AG04450 (cell line): ENCODE data around the gene SCAND1. TPM values are rescaled to one million over a fixed set of nuclear protein-coding genes. Genes with fewer than 3 reads are reported as not detected.
"Not testable (repeated sequence)": the region's sequence is repeated elsewhere in the genome, so short reads cannot be mapped to it uniquely, and the experiment has no call there.

ENCODE experiments used
- CTCF ChIA-PET: fragments of 300-600, 350-600 bp; formaldehyde crosslinking; extraction: SDS; loops from one replicate; lab custom pipeline; 2022; ENCODE audit warnings: antibody characterized with exemption, inconsistent platforms; lab: Charles Lee
- POLR2A ChIA-PET: fragments of 350-600 bp; formaldehyde crosslinking; extraction: SDS; loops from one replicate; lab custom pipeline; 2021; ENCODE audit warnings: antibody characterized with exemption, inconsistent platforms; lab: Yijun Ruan, JAX
- DNase-seq: peaks from one replicate; pipeline ENCODE4 v3.0.0-alpha.2; 2011; ENCODE audit warnings: low read depth, low spot score
- H3K27ac ChIP-seq: one replicate; pipeline ENCODE4 v1.5.1; 2012; ENCODE audit warnings: low read depth, low read length, control low read depth
- H3K27me3 ChIP-seq: one replicate; pipeline ENCODE4 v1.6.0; 2012; ENCODE audit warnings: low read length; ENCODE audit not compliant: control insufficient read depth, insufficient read depth
- H3K4me3 ChIP-seq: 2 replicates; pipeline ENCODE4 v1.5.1; 2011; ENCODE audit warnings: mild to moderate bottlenecking, low read depth, low read length, control low read depth
- H3K9me3 ChIP-seq: 2 replicates; pipeline ENCODE4 v1.5.1; 2012; ENCODE audit warnings: low read length; ENCODE audit not compliant: control insufficient read depth, insufficient read depth
- CTCF ChIP-seq: IDR thresholded peaks from 2 replicates; pipeline ENCODE4 v1.5.1; 2011; ENCODE audit warnings: low read depth, low read length, control low read depth, inconsistent platforms
- polyA minus RNA-seq: library from RNA; depleted of rRNA, polyadenylated mRNA; stranded (reverse); fragments of >200 nt; gene quantifications from 2 replicates; pipeline ENCODE4 v1.2.3, GENCODE V29; 2011; rRNA and poly(A)+ RNA removed
- polyA plus RNA-seq: library from polyadenylated mRNA; depleted of rRNA; stranded (reverse); fragments of >200 nt; gene quantifications from 2 replicates; pipeline ENCODE4 v1.2.3, GENCODE V29; 2011; rRNA removed

SCAND1 gene
- 7.4 and 11.1 TPM in 2 replicates for polyA plus RNA-seq
- 2.5 and 3.0 TPM in 2 replicates for polyA minus RNA-seq

- peak within 1 kb of the TSS; percentile 99 for H3K27ac ChIP-seq
- ChIA-PET CTCF (interaction anchor here (0.5 to 3.9 kb wide), 66 partner anchors 8 to 1078 kb away, joined by 3 to 41 read pairs (median 4); partner anchors contain the start of genes ACSS2, CNBD2 and RBM39), POLR2A (interaction anchor here (0.6 to 1.8 kb wide), 12 partner anchors 12 to 335 kb away, joined by 3 to 25 read pairs (median 3); partner anchors contain the start of gene RBM39)
- H3K27me3 ChIP-seq = no peaks in the 10 kb centered on the region
- peak; percentile 96 for TF ChIP-seq CTCF
- H3K4me3 ChIP-seq = peak within 1 kb of the TSS; percentile 91
- H3K9me3 ChIP-seq = no peaks in the 10 kb centered on the region; the same call in 1 of the 2 replicates
- DNase-seq = peak; percentile 94
These were observed at the start of gene SCAND1 for GRCh38 chr20:35954200-35954906. Gene SCAND1, minus strand, starts transcription at chr20:35954502. Its CDS starts 218 bp downstream, at chr20:35954284.

GRCh38 chr20:36004045-36004444 lies 49.7 kb upstream of the SCAND1 start:
- H3K27ac ChIP-seq = no peak overlapping the region
- ChIA-PET POLR2A (no interaction called here), CTCF (interaction anchor here (1.7 to 1.8 kb wide), 2 partner anchors 10 to 11 kb away, joined by 7 to 9 read pairs; no protein-coding TSS in a partner anchor)
- peaks cover 7% of the 10 kb centered on the region for H3K9me3 ChIP-seq
- no peak for TF ChIP-seq CTCF
- peaks cover 3% of the 10 kb centered on the region for H3K27me3 ChIP-seq
- no peak overlapping the region for H3K4me3 ChIP-seq
- no peak for DNase-seq

GRCh38 chr20:36002855-36003254 lies 48.6 kb upstream of the SCAND1 start:
- POLR2A ChIA-PET = no interaction called here
- Histone ChIP-seq H3K9me3 (peaks cover 7% of the 10 kb centered on the region), H3K27me3 (peaks cover 3% of the 10 kb centered on the region), H3K4me3 (no peak overlapping the region), H3K27ac (no peak overlapping the region)
- DNase-seq = no peak
- CTCF ChIA-PET = interaction anchor here (1.0 to 1.8 kb wide), 4 partner anchors 8 to 135 kb away, joined by 3 to 9 read pairs (median 6); partner anchors contain the start of gene SCAND1
- TF ChIP-seq CTCF = no peak

- H3K9me3 ChIP-seq, CTCF ChIA-PET, H3K4me3 ChIP-seq, H3K27ac ChIP-seq, H3K27me3 ChIP-seq, DNase-seq, POLR2A ChIA-PET: not testable (repeated sequence)
These were observed 47.0 kb upstream of the SCAND1 start for GRCh38 chr20:36001331-36001730.

- DNase-seq, H3K27ac ChIP-seq, H3K4me3 ChIP-seq, H3K27me3 ChIP-seq, POLR2A ChIA-PET, H3K9me3 ChIP-seq: not testable (repeated sequence)
- CTCF ChIA-PET = interaction anchor here (1.1 to 11.2 kb wide), 3 partner anchors 16 to 136 kb away, joined by 4 to 583 read pairs (median 4); no protein-coding TSS in a partner anchor
These were observed 42.2 kb upstream of the SCAND1 start for GRCh38 chr20:35996492-35996891.
